ENCODE data around the gene BAD. TPM values are rescaled to one million over a fixed set of nuclear protein-coding genes. Genes with fewer than 3 reads are reported as not detected.

Gene BAD
- total and polyA plus RNA-seq, 10 of the 15 experiments (the other 5 are each of a cell fraction or from before 2014, with no cell fraction given): 1.5 to 67.2 (median 39.6) TPM

DNA sequence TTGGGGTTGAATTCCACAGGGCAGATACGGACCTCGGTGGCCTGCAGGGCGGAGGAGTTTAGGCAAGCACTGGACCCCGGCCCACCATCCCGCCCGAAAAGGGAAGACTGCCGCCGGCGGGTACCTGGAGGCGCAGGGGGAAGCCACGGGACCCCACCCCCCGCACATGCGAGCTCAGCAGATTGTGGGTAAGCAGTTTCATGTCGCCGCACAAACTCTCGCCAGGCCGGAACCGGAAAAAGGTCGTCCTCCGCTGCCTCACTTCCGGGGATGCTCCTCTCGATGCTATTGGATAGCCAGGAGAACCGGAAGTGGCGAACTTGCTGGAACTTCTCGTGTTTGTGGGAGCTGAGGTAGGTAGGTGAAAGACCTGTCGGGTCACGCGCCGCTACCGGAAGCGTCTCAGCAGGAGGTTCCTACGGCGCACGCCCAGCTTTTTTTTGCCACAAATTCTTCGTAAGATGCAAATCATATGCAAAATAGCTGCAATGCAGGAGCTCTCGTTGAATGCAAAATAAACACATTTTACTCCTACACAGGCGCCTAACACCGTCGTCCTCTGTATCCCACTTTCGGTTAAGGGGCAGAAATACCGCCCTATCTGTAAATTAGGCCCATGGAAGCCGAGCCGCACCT, 33.0 kb upstream of the BAD start, which contains the start of gene TRMT112 (continued):
- TF ChIP-seq, protein P1, sequence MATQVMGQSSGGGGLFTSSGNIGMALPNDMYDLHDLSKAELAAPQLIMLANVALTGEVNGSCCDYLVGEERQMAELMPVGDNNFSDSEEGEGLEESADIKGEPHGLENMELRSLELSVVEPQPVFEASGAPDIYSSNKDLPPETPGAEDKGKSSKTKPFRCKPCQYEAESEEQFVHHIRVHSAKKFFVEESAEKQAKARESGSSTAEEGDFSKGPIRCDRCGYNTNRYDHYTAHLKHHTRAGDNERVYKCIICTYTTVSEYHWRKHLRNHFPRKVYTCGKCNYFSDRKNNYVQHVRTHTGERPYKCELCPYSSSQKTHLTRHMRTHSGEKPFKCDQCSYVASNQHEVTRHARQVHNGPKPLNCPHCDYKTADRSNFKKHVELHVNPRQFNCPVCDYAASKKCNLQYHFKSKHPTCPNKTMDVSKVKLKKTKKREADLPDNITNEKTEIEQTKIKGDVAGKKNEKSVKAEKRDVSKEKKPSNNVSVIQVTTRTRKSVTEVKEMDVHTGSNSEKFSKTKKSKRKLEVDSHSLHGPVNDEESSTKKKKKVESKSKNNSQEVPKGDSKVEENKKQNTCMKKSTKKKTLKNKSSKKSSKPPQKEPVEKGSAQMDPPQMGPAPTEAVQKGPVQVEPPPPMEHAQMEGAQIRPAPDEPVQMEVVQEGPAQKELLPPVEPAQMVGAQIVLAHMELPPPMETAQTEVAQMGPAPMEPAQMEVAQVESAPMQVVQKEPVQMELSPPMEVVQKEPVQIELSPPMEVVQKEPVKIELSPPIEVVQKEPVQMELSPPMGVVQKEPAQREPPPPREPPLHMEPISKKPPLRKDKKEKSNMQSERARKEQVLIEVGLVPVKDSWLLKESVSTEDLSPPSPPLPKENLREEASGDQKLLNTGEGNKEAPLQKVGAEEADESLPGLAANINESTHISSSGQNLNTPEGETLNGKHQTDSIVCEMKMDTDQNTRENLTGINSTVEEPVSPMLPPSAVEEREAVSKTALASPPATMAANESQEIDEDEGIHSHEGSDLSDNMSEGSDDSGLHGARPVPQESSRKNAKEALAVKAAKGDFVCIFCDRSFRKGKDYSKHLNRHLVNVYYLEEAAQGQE (IDR thresholded peaks at IDR 0.05; ENCODE audit: low read depth, low read length): no peak
- TF ChIP-seq RCOR1 (conservative IDR thresholded peaks at IDR 0.05; ENCODE audit: low read depth, low read length): 0 out of 2 replicates have a peak, but pooled peaks have one; percentile 37
- TF ChIP-seq, protein P2, sequence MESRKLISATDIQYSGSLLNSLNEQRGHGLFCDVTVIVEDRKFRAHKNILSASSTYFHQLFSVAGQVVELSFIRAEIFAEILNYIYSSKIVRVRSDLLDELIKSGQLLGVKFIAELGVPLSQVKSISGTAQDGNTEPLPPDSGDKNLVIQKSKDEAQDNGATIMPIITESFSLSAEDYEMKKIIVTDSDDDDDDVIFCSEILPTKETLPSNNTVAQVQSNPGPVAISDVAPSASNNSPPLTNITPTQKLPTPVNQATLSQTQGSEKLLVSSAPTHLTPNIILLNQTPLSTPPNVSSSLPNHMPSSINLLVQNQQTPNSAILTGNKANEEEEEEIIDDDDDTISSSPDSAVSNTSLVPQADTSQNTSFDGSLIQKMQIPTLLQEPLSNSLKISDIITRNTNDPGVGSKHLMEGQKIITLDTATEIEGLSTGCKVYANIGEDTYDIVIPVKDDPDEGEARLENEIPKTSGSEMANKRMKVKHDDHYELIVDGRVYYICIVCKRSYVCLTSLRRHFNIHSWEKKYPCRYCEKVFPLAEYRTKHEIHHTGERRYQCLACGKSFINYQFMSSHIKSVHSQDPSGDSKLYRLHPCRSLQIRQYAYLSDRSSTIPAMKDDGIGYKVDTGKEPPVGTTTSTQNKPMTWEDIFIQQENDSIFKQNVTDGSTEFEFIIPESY (IDR thresholded peaks at IDR 0.05): no peak
- TF ChIP-seq, protein P3, sequence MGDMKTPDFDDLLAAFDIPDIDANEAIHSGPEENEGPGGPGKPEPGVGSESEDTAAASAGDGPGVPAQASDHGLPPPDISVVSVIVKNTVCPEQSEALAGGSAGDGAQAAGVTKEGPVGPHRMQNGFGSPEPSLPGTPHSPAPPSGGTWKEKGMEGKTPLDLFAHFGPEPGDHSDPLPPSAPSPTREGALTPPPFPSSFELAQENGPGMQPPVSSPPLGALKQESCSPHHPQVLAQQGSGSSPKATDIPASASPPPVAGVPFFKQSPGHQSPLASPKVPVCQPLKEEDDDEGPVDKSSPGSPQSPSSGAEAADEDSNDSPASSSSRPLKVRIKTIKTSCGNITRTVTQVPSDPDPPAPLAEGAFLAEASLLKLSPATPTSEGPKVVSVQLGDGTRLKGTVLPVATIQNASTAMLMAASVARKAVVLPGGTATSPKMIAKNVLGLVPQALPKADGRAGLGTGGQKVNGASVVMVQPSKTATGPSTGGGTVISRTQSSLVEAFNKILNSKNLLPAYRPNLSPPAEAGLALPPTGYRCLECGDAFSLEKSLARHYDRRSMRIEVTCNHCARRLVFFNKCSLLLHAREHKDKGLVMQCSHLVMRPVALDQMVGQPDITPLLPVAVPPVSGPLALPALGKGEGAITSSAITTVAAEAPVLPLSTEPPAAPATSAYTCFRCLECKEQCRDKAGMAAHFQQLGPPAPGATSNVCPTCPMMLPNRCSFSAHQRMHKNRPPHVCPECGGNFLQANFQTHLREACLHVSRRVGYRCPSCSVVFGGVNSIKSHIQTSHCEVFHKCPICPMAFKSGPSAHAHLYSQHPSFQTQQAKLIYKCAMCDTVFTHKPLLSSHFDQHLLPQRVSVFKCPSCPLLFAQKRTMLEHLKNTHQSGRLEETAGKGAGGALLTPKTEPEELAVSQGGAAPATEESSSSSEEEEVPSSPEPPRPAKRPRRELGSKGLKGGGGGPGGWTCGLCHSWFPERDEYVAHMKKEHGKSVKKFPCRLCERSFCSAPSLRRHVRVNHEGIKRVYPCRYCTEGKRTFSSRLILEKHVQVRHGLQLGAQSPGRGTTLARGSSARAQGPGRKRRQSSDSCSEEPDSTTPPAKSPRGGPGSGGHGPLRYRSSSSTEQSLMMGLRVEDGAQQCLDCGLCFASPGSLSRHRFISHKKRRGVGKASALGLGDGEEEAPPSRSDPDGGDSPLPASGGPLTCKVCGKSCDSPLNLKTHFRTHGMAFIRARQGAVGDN (IDR thresholded peaks at IDR 0.05): peak; percentile 61
- no peak for TF ChIP-seq ZNF24 (IDR thresholded peaks at IDR 0.05)
- 0 out of 2 replicates have a peak, but pooled peaks have one; percentile 14 for TF ChIP-seq LARP7 (IDR thresholded peaks at IDR 0.05)
- TF ChIP-seq MYB (IDR thresholded peaks at IDR 0.05; ENCODE audit: borderline replicate concordance, low read depth, low read length): no peak
- TF ChIP-seq, protein P4, sequence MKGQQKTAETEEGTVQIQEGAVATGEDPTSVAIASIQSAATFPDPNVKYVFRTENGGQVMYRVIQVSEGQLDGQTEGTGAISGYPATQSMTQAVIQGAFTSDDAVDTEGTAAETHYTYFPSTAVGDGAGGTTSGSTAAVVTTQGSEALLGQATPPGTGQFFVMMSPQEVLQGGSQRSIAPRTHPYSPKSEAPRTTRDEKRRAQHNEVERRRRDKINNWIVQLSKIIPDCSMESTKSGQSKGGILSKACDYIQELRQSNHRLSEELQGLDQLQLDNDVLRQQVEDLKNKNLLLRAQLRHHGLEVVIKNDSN (IDR thresholded peaks at IDR 0.05; ENCODE audit: borderline replicate concordance, extremely low read length, insufficient read depth, low read depth, low read length): peak; percentile 76
- TF ChIP-seq ESRRA (IDR thresholded peaks at IDR 0.05; ENCODE audit: low read length): no peak
- TF ChIP-seq, protein P5, sequence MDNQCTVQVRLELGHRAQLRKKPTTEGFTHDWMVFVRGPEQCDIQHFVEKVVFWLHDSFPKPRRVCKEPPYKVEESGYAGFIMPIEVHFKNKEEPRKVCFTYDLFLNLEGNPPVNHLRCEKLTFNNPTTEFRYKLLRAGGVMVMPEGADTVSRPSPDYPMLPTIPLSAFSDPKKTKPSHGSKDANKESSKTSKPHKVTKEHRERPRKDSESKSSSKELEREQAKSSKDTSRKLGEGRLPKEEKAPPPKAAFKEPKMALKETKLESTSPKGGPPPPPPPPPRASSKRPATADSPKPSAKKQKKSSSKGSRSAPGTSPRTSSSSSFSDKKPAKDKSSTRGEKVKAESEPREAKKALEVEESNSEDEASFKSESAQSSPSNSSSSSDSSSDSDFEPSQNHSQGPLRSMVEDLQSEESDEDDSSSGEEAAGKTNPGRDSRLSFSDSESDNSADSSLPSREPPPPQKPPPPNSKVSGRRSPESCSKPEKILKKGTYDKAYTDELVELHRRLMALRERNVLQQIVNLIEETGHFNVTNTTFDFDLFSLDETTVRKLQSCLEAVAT (IDR thresholded peaks at IDR 0.05): peak; percentile 79
- peak; percentile 74; the same call in 1 of the 2 replicates for TF ChIP-seq POLR2AphosphoS2 (IDR thresholded peaks at IDR 0.05; ENCODE audit: low read depth, low read length)
- peak; percentile 62 for TF ChIP-seq SP1 (IDR thresholded peaks at IDR 0.05; ENCODE audit: low read depth, low read length)
- TF ChIP-seq ZNF274 (IDR thresholded peaks at IDR 0.05; ENCODE audit: insufficient read depth, insufficient read length): no peak
- TF ChIP-seq SUZ12 (IDR thresholded peaks at IDR 0.05; ENCODE audit: unreplicated experiment): no peak
- TF ChIP-seq SIN3A (IDR thresholded peaks at IDR 0.05; ENCODE audit: low read depth, low read length): peak; percentile 51; the same call in 1 of the 2 replicates
- TF ChIP-seq MTA2 (IDR thresholded peaks at IDR 0.05; ENCODE audit: low read depth): peak; percentile 28; the same call in 1 of the 2 replicates
- TF ChIP-seq YY1 (IDR thresholded peaks at IDR 0.05; ENCODE audit: low read depth, low read length): peak; percentile 40; the same call in 1 of the 2 replicates
- TF ChIP-seq CBFB (IDR thresholded peaks at IDR 0.05; ENCODE audit: low read depth): peak; percentile 79
